SK-N-DZ (cell line): ENCODE results near the gene MDM4.
"Not testable (repeated sequence)": the region's sequence is repeated elsewhere in the genome, so short reads cannot be mapped to it uniquely, and the experiment has no call there.

ENCODE experiments used
- DNase-seq: peaks from one replicate; pipeline ENCODE4 v3.0.0-alpha.2; 2015; ENCODE audit warnings: low spot score

Gene MDM4

GRCh38 chr1:204560590-204561150, 44.5 kb downstream of the MDM4 start:
- DNase-seq: no peak

GRCh38 chr1:204562075-204562990, 46.1 kb downstream of the MDM4 start:
- no peak for DNase-seq

- DNase-seq: no peak
Measured at GRCh38 chr1:204563307-204563706, 47.1 kb downstream of the MDM4 start.

GRCh38 chr1:204563780-204564179, 47.6 kb downstream of the MDM4 start:
- no peak for DNase-seq

GRCh38 chr1:204564835-204565234, 48.6 kb downstream of the MDM4 start:
- no peak for DNase-seq

- peak; percentile 81 for DNase-seq
Measured at GRCh38 chr1:204565617-204566582, 49.7 kb downstream of the MDM4 start.

- no peak for DNase-seq
Measured at GRCh38 chr1:204566583-204566955, 50.4 kb downstream of the MDM4 start.

GRCh38 chr1:204567071-204567470, 50.9 kb downstream of the MDM4 start:
- DNase-seq: no peak

- DNase-seq: no peak
Measured at GRCh38 chr1:204568576-204569315, 52.5 kb downstream of the MDM4 start.

- no peak for DNase-seq
Measured at GRCh38 chr1:204569478-204569877, 53.3 kb downstream of the MDM4 start.

- DNase-seq: not testable (repeated sequence)
Measured at GRCh38 chr1:204570021-204570420, 53.8 kb downstream of the MDM4 start.

- DNase-seq: no peak
Measured at GRCh38 chr1:204571128-204571527, 54.9 kb downstream of the MDM4 start.

- DNase-seq: no peak
Measured at GRCh38 chr1:204571631-204572030, 55.4 kb downstream of the MDM4 start.

- peak; percentile 62 for DNase-seq
Measured at GRCh38 chr1:204572923-204573922, 57.0 kb downstream of the MDM4 start.

- no peak for DNase-seq
Measured at GRCh38 chr1:204574016-204574864, 58.0 kb downstream of the MDM4 start.

- DNase-seq: peak; percentile 94
Measured at GRCh38 chr1:204574865-204575163, 58.6 kb downstream of the MDM4 start.

GRCh38 chr1:204575221-204576190, 59.3 kb downstream of the MDM4 start:
- no peak for DNase-seq

GRCh38 chr1:204576422-204576821, 60.2 kb downstream of the MDM4 start:
- no peak for DNase-seq
